KOPT-K1 (cell line): ENCODE results near the gene PREB.

Experiments used
- H3K27ac ChIP-seq: fragments of 200-600 bp; sonication (generic); 2 replicates; pipeline ENCODE4 v1.5.1; 2016; ENCODE audit warnings: antibody characterized with exemption, mild to moderate bottlenecking, low read depth, low read length; ENCODE audit not compliant: poor library complexity, severe bottlenecking
- H3K36me3 ChIP-seq: fragments of 200-600 bp; sonication (generic); 2 replicates; pipeline ENCODE4 v1.5.1; 2017; ENCODE audit warnings: antibody characterized with exemption, mild to moderate bottlenecking, low read length, moderate library complexity; ENCODE audit not compliant: insufficient read depth
- H3K9me3 ChIP-seq: fragments of 200-600 bp; sonication (generic); 2 replicates; pipeline ENCODE4 v1.5.1; 2017; ENCODE audit warnings: antibody characterized with exemption, low read length, mild to moderate bottlenecking; ENCODE audit not compliant: insufficient read depth, poor library complexity, severe bottlenecking

The PREB gene

GRCh38 chr2:27086724-27087593 is 47.5 kb downstream of the PREB start, which contains the start of gene KHK:
Gene KHK (plus strand): TSS chr2:27086772. CDS start chr2:27087260, 488 bp downstream.
- Histone ChIP-seq H3K27ac (peak within 1 kb of the TSS; percentile 67), H3K36me3 (no peaks in the 10 kb centered on the region), H3K9me3 (no peaks in the 10 kb centered on the region)

GRCh38 chr2:27086090-27086723 is 48.2 kb downstream of the PREB start:
- H3K36me3 ChIP-seq: no peaks in the 10 kb centered on the region
- H3K9me3 ChIP-seq: no peaks in the 10 kb centered on the region
- peak overlapping the region; percentile 67 for H3K27ac ChIP-seq

GRCh38 chr2:27085673-27086089 is 48.8 kb downstream of the PREB start:
- H3K9me3 ChIP-seq: no peaks in the 10 kb centered on the region
- no peaks in the 10 kb centered on the region for H3K36me3 ChIP-seq
- peak overlapping the region; percentile 67 for H3K27ac ChIP-seq

- H3K9me3 ChIP-seq: no peaks in the 10 kb centered on the region
- H3K36me3 ChIP-seq: no peaks in the 10 kb centered on the region
- no peak overlapping the region for H3K27ac ChIP-seq
Observed at GRCh38 chr2:27085062-27085672, 49.3 kb downstream of the PREB start.

- no peak overlapping the region for H3K27ac ChIP-seq
- no peaks in the 10 kb centered on the region for H3K9me3 ChIP-seq
- H3K36me3 ChIP-seq: no peaks in the 10 kb centered on the region
Observed at GRCh38 chr2:27084297-27085061, 50.0 kb downstream of the PREB start.

- no peaks in the 10 kb centered on the region for H3K36me3 ChIP-seq
- no peak overlapping the region for H3K27ac ChIP-seq
- H3K9me3 ChIP-seq: no peaks in the 10 kb centered on the region
Observed at GRCh38 chr2:27083410-27084296, 50.8 kb downstream of the PREB start.

GRCh38 chr2:27082773-27083409 is 51.5 kb downstream of the PREB start:
- Histone ChIP-seq H3K27ac (no peak overlapping the region), H3K9me3 (no peaks in the 10 kb centered on the region)

GRCh38 chr2:27081984-27082772 is 52.3 kb downstream of the PREB start:
- H3K36me3 ChIP-seq: no peaks in the 10 kb centered on the region
- H3K27ac ChIP-seq: peak overlapping the region; percentile 92
- H3K9me3 ChIP-seq: no peaks in the 10 kb centered on the region

More at GRCh38 chr2:27082773-27083409, 51.5 kb downstream of the PREB start:
- H3K36me3 ChIP-seq: no peaks in the 10 kb centered on the region
